ENCODE measurements around the gene MEX3A. TPM values are rescaled to one million over a fixed set of nuclear protein-coding genes. Genes with fewer than 3 reads are reported as not detected.

Gene MEX3A
- total and polyA plus RNA-seq, 8 donors: 0.86 to 59.0 (median 48.8) TPM

GRCh38 chr1:156026588-156026987 lies 55.7 kb downstream of the MEX3A start:
- intact Hi-C loops (cut with DNase I): no loop called here
- DNase-seq: no peak
- no peak for ATAC-seq
- Histone ChIP-seq H3K27me3 (no peaks in the 10 kb centered on the region), H3K36me3 (no peaks in the 10 kb centered on the region), H3K4me1 (no peaks in the 10 kb centered on the region), H3K9me3 (no peaks in the 10 kb centered on the region), H3K4me3 (no peak overlapping the region), H3K27ac (no peak overlapping the region)
- no peak for TF ChIP-seq CTCF (IDR thresholded peaks at IDR 0.05)

GRCh38 chr1:156025876-156026275 lies 56.4 kb downstream of the MEX3A start:
- H3K27ac ChIP-seq: no peak overlapping the region
- H3K4me3 ChIP-seq: no peak overlapping the region
- DNase-seq (peak in 1 of 4 donors; percentile 44), ATAC-seq (peak; percentile 95)
- no peaks in the 10 kb centered on the region for H3K9me3 ChIP-seq
- peak; percentile 35 to 39 for TF ChIP-seq CTCF (IDR thresholded peaks at IDR 0.05)
- H3K27me3 ChIP-seq: no peaks in the 10 kb centered on the region
- intact Hi-C loops (cut with DNase I): no loop called here
- H3K36me3 ChIP-seq: no peaks in the 10 kb centered on the region
- H3K4me1 ChIP-seq: peaks cover 0 to 5% of the 10 kb centered on the region in 2 donors

- ATAC-seq (no peak), DNase-seq (no peak)
- H3K36me3 ChIP-seq: peaks cover 0 to under 1% of the 10 kb centered on the region in 2 donors
- no peaks in the 10 kb centered on the region for H3K9me3 ChIP-seq
- no peak overlapping the region for H3K4me3 ChIP-seq
- no peak for TF ChIP-seq CTCF (IDR thresholded peaks at IDR 0.05)
- H3K27ac ChIP-seq: no peak overlapping the region
- peaks cover 3 to 10% of the 10 kb centered on the region in 2 donors for H3K4me1 ChIP-seq
- intact Hi-C loops (cut with DNase I): no loop called here
- H3K27me3 ChIP-seq: no peaks in the 10 kb centered on the region
These were observed 57.5 kb downstream of the MEX3A start for GRCh38 chr1:156024801-156025200.

Other genes with a start within 250 kb of the MEX3A start
- gene GON4L, start 225.3 kb downstream of the MEX3A start, total RNA-seq: 10 to 100 TPM; 41.8 to 53.1 TPM
- 10 to 100 TPM; 55.1 to 74.4 (median 66.1) TPM for gene GON4L, start 225.3 kb downstream of the MEX3A start, polyA plus RNA-seq (ENCODE audit: insufficient read length in 6 of 6)
- 10 to 100 TPM; 11.4 to 12.0 TPM for gene SYT11, start 222.9 kb downstream of the MEX3A start, total RNA-seq
- 10 to 100 TPM; 10.7 to 13.8 (median 12.8) TPM for gene SYT11, start 222.9 kb downstream of the MEX3A start, polyA plus RNA-seq (ENCODE audit: insufficient read length in 6 of 6)
- 10 to 100 TPM; 40.8 to 55.3 TPM for gene RIT1, start 171.1 kb downstream of the MEX3A start, total RNA-seq
- gene RIT1, start 171.1 kb downstream of the MEX3A start, polyA plus RNA-seq (ENCODE audit: insufficient read length in 6 of 6): 10 to 100 TPM; 45.2 to 55.9 (median 49.1) TPM
- gene KHDC4, start 148.1 kb downstream of the MEX3A start, total RNA-seq: 10 to 100 TPM; 38.2 to 39.3 TPM
- 10 to 100 TPM; 56.9 to 86.8 (median 74.1) TPM for gene KHDC4, start 148.1 kb downstream of the MEX3A start, polyA plus RNA-seq (ENCODE audit: insufficient read length in 6 of 6)
- not detected for gene RXFP4, start 140.8 kb downstream of the MEX3A start, total RNA-seq
- under 1 TPM in 5 of 6 donors, not detected in 1; 0.10 to 0.82 (median 0.17) TPM for gene RXFP4, start 140.8 kb downstream of the MEX3A start, polyA plus RNA-seq (ENCODE audit: insufficient read length in 6 of 6)
- 100 to 1,000 TPM; 158 to 290 TPM for gene ARHGEF2, start 103.9 kb downstream of the MEX3A start, total RNA-seq
- 100 to 1,000 TPM; 171 to 257 (median 218) TPM for gene ARHGEF2, start 103.9 kb downstream of the MEX3A start, polyA plus RNA-seq (ENCODE audit: insufficient read length in 6 of 6)
- gene SSR2, start 61.5 kb downstream of the MEX3A start, total RNA-seq: 100 to 1,000 TPM; 284 to 296 TPM
- 100 to 1,000 TPM; 489 to 529 (median 519) TPM for gene SSR2, start 61.5 kb downstream of the MEX3A start, polyA plus RNA-seq (ENCODE audit: insufficient read length in 6 of 6)
- 10 to 100 TPM; 28.7 to 35.9 TPM for gene UBQLN4, start 28.7 kb downstream of the MEX3A start, total RNA-seq
- 10 to 100 TPM; 60.8 to 71.8 (median 62.5) TPM for gene UBQLN4, start 28.7 kb downstream of the MEX3A start, polyA plus RNA-seq (ENCODE audit: insufficient read length in 6 of 6)
- gene LAMTOR2, start 27.7 kb downstream of the MEX3A start, total RNA-seq: 10 to 100 TPM; 65.4 to 71.0 TPM
- 10 to 100 TPM; 39.0 to 49.7 (median 47.4) TPM for gene LAMTOR2, start 27.7 kb downstream of the MEX3A start, polyA plus RNA-seq (ENCODE audit: insufficient read length in 6 of 6)
- gene RAB25, start 21.3 kb downstream of the MEX3A start, total RNA-seq: 100 to 1,000 TPM in 1 of 2 donors, 10 to 100 TPM in 1; 59.4 to 148 TPM
- gene RAB25, start 21.3 kb downstream of the MEX3A start, polyA plus RNA-seq (ENCODE audit: insufficient read length in 6 of 6): 10 to 100 TPM; 57.6 to 69.8 (median 66.4) TPM
- gene LMNA, start 32.2 kb upstream of the MEX3A start, total RNA-seq: 100 to 1,000 TPM; 425 to 437 TPM
- gene LMNA, start 32.2 kb upstream of the MEX3A start, polyA plus RNA-seq (ENCODE audit: insufficient read length in 6 of 6): 100 to 1,000 TPM in 3 of 6 donors, 10 to 100 TPM in 3; 73.5 to 120 (median 96.6) TPM
- gene SEMA4A, start 71.1 kb upstream of the MEX3A start, total RNA-seq: 10 to 100 TPM; 25.4 to 41.3 TPM
- 10 to 100 TPM; 18.3 to 27.0 (median 24.6) TPM for gene SEMA4A, start 71.1 kb upstream of the MEX3A start, polyA plus RNA-seq (ENCODE audit: insufficient read length in 6 of 6)
- 10 to 100 TPM; 19.2 to 29.1 TPM for gene SLC25A44, start 111.6 kb upstream of the MEX3A start, total RNA-seq
- 10 to 100 TPM; 14.3 to 19.9 (median 18.5) TPM for gene SLC25A44, start 111.6 kb upstream of the MEX3A start, polyA plus RNA-seq (ENCODE audit: insufficient read length in 6 of 6)
- gene PMF1, start 130.5 kb upstream of the MEX3A start, total RNA-seq: 10 to 100 TPM; 40.1 to 49.6 TPM
- gene PMF1, start 130.5 kb upstream of the MEX3A start, polyA plus RNA-seq (ENCODE audit: insufficient read length in 6 of 6): 10 to 100 TPM; 77.1 to 91.5 (median 79.2) TPM
- gene BGLAP, start 159.7 kb upstream of the MEX3A start, total RNA-seq: 1 to 10 TPM in 1 of 2 donors, under 1 TPM in 1; 0.99 to 1.0 TPM
- gene BGLAP, start 159.7 kb upstream of the MEX3A start, polyA plus RNA-seq (ENCODE audit: insufficient read length in 6 of 6): 10 to 100 TPM in 1 of 6 donors, 1 to 10 TPM in 5; 2.9 to 10.3 (median 6.5) TPM
- 1 to 10 TPM; 1.4 to 2.0 TPM for gene PAQR6, start 165.6 kb upstream of the MEX3A start, total RNA-seq
- 1 to 10 TPM; 2.2 to 4.0 (median 3.5) TPM for gene PAQR6, start 165.6 kb upstream of the MEX3A start, polyA plus RNA-seq (ENCODE audit: insufficient read length in 6 of 6)
- gene SMG5, start 200.4 kb upstream of the MEX3A start, total RNA-seq: 10 to 100 TPM; 69.1 to 71.1 TPM
- 10 to 100 TPM; 49.5 to 59.4 (median 54.5) TPM for gene SMG5, start 200.4 kb upstream of the MEX3A start, polyA plus RNA-seq (ENCODE audit: insufficient read length in 6 of 6)
- 1 to 10 TPM; 3.5 to 4.0 TPM for gene TMEM79, start 201.9 kb upstream of the MEX3A start, total RNA-seq
- 10 to 100 TPM in 1 of 6 donors, 1 to 10 TPM in 5; 8.2 to 10.3 (median 9.2) TPM for gene TMEM79, start 201.9 kb upstream of the MEX3A start, polyA plus RNA-seq (ENCODE audit: insufficient read length in 6 of 6)
- 100 to 1,000 TPM in 1 of 2 donors, 10 to 100 TPM in 1; 75.8 to 101 TPM for gene GLMP, start 213.2 kb upstream of the MEX3A start, total RNA-seq
- gene GLMP, start 213.2 kb upstream of the MEX3A start, polyA plus RNA-seq (ENCODE audit: insufficient read length in 6 of 6): 10 to 100 TPM; 37.5 to 41.4 (median 39.5) TPM
- gene VHLL, start 216.8 kb upstream of the MEX3A start, total RNA-seq: not detected
- gene VHLL, start 216.8 kb upstream of the MEX3A start, polyA plus RNA-seq (ENCODE audit: insufficient read length in 6 of 6): not detected

Measured in left lung (tissue), 10 donors.